22Rv1 (cell line): Measurements from ENCODE around the gene GPRC5C.

Experiments
- ZFX ChIP-seq: fragments of 450-650 bp; IDR thresholded peaks from 2 replicates; pipeline ENCODE4 v1.6.1; 2017; ENCODE audit warnings: antibody characterized with exemption, borderline replicate concordance
- TF ChIP-seq, protein P1 (sequence below): fragments of 450-650 bp; IDR thresholded peaks from 2 replicates; pipeline ENCODE4 v1.5.1; 2017; ENCODE audit warnings: mild to moderate bottlenecking

DNA sequence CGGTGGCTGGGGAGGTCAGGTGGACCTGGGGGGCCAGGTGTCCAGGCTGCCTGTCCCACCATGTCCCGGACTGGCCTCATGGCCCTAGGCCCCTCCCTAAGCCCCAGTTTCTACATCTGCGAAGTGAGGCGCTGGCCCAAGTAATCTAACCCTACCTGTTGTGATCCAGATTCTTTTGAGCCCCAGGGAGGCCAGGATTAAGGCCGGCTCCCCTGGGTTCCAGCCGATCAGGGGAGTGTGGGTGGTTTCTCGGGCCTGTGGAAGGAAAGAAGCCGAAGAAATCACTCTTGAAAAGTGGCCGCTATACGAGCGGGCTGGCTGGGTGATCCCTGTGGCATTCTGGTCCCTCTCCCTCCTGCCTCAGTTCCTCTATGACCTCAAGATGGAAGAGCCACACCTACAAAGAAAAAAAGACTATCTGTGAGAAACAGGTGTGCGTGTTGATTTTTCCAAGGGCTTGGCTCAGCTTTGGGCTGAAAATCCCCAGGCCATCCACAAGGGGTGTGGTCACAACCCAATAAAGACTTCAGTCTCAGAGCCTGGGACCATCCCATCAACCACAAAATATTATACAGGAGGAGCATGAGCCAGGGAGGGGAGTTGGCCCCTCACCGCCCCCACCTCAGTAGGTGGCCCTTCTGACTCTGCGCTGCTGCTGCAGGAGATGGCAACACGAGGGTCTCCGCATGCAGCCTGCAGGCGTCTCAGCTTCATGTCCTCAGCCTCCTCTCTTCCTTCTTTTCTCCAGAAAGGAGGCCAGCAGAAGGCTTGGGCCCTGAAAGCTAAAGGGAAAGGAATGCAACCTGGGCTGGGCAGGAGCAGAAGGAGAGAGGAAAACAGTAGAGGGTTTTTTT is 44.3 kb upstream of the GPRC5C start:
- TF ChIP-seq, protein P1, sequence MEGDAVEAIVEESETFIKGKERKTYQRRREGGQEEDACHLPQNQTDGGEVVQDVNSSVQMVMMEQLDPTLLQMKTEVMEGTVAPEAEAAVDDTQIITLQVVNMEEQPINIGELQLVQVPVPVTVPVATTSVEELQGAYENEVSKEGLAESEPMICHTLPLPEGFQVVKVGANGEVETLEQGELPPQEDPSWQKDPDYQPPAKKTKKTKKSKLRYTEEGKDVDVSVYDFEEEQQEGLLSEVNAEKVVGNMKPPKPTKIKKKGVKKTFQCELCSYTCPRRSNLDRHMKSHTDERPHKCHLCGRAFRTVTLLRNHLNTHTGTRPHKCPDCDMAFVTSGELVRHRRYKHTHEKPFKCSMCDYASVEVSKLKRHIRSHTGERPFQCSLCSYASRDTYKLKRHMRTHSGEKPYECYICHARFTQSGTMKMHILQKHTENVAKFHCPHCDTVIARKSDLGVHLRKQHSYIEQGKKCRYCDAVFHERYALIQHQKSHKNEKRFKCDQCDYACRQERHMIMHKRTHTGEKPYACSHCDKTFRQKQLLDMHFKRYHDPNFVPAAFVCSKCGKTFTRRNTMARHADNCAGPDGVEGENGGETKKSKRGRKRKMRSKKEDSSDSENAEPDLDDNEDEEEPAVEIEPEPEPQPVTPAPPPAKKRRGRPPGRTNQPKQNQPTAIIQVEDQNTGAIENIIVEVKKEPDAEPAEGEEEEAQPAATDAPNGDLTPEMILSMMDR = no peak
- TF ChIP-seq ZFX = no peak
